AG09319 (cell line): ENCODE data around the gene UNC5C.

Source experiments
- DNase-seq: peaks from one replicate; pipeline ENCODE4 v3.0.0-alpha.2; 2010; ENCODE audit warnings: low read depth; ENCODE audit errors: extremely low read depth
- CTCF ChIP-seq: IDR thresholded peaks from 2 replicates; pipeline ENCODE4 v1.5.1; 2011; ENCODE audit warnings: low read depth, mild to moderate bottlenecking, inconsistent platforms, low read length, moderate library complexity

Gene UNC5C

GRCh38 chr4:95129821-95130311 lies 418.9 kb downstream of the UNC5C start:
- DNase-seq, result peak; percentile 90
- TF ChIP-seq CTCF, result no peak

GRCh38 chr4:95129031-95129430 lies 419.7 kb downstream of the UNC5C start:
- DNase-seq, result no peak
- no peak for TF ChIP-seq CTCF

GRCh38 chr4:95124906-95125504 lies 423.8 kb downstream of the UNC5C start:
- peak; percentile 60 for TF ChIP-seq CTCF
- DNase-seq, result peak; percentile 27

GRCh38 chr4:95122001-95122400 lies 426.8 kb downstream of the UNC5C start:
- no peak for TF ChIP-seq CTCF
- DNase-seq, result no peak

GRCh38 chr4:95120456-95120855 lies 428.3 kb downstream of the UNC5C start:
- TF ChIP-seq CTCF, result no peak
- no peak for DNase-seq

GRCh38 chr4:95118497-95118896 lies 430.3 kb downstream of the UNC5C start:
- no peak for DNase-seq
- TF ChIP-seq CTCF, result no peak

- TF ChIP-seq CTCF, result no peak
- DNase-seq, result no peak
These were observed 434.3 kb downstream of the UNC5C start for GRCh38 chr4:95114521-95114920.
